ENCODE measurements around the gene TNFRSF13B. TPM values are rescaled to one million over a fixed set of nuclear protein-coding genes. Genes with fewer than 3 reads are reported as not detected.
A peak's percentile ranks its signal among the peaks of the same experiment; 100 is the strongest.

The TNFRSF13B gene
- total and polyA plus RNA-seq, 3 experiments from 2014 or later = not detected

- Histone ChIP-seq H3K4me1 (ENCODE audit: insufficient read depth, low read length) (peaks cover 17% of the 10 kb centered on the region), H3K36me3 (ENCODE audit: insufficient read depth, low read length) (no peaks in the 10 kb centered on the region), H3K9me3 (ENCODE audit: low read length) (no peaks in the 10 kb centered on the region), H3K27ac (ENCODE audit: low read depth, low read length) (no peak overlapping the region), H3K4me3 (ENCODE audit: low read length) (no peak overlapping the region), H3K27me3 (ENCODE audit: insufficient read depth, low read length, poor library complexity, severe bottlenecking) (no peaks in the 10 kb centered on the region)
- ChIA-PET CTCF (no interaction called here), POLR2A (interaction anchor here (0.5 kb wide), 1 partner anchor 351 kb away, joined by 7 read pairs; no protein-coding TSS in a partner anchor)
- Mint-ChIP-seq H3K27me3 (peaks cover 14 to 29% of the 10 kb centered on the region in 2 donors), H3K27ac (no peak overlapping the region), H3K4me3 (no peak overlapping the region), H3K36me3 (no peaks in the 10 kb centered on the region), H3K9me3 (no peaks in the 10 kb centered on the region), H3K4me1 (no peaks in the 10 kb centered on the region)
- DNase-seq = peak in 1 of 5 donors; percentile 44
These were observed 56.0 kb downstream of the TNFRSF13B start for GRCh38 chr17:16915752-16916556.

- POLR2A ChIA-PET = no interaction called here
- Mint-ChIP-seq H3K27me3 (peaks cover 21 to 47% of the 10 kb centered on the region in 2 donors), H3K4me1 (no peaks in the 10 kb centered on the region), H3K27ac (no peak overlapping the region), H3K9me3 (no peaks in the 10 kb centered on the region), H3K36me3 (no peaks in the 10 kb centered on the region), H3K4me3 (no peak overlapping the region)
- Histone ChIP-seq H3K36me3 (ENCODE audit: insufficient read depth, low read length) (no peaks in the 10 kb centered on the region), H3K9me3 (ENCODE audit: low read length) (no peaks in the 10 kb centered on the region), H3K4me1 (ENCODE audit: insufficient read depth, low read length) (peaks cover 23% of the 10 kb centered on the region), H3K27me3 (ENCODE audit: insufficient read depth, low read length, poor library complexity, severe bottlenecking) (no peaks in the 10 kb centered on the region), H3K4me3 (ENCODE audit: low read length) (no peak overlapping the region), H3K27ac (ENCODE audit: low read depth, low read length) (no peak overlapping the region)
- CTCF ChIA-PET = no interaction called here
- DNase-seq = no peak
These were observed 58.5 kb downstream of the TNFRSF13B start for GRCh38 chr17:16913463-16913862.

- no peak overlapping the region for H3K27ac Mint-ChIP-seq
- Histone ChIP-seq H3K27me3 (ENCODE audit: insufficient read depth, low read length, poor library complexity, severe bottlenecking) (no peaks in the 10 kb centered on the region), H3K4me3 (ENCODE audit: low read length) (no peak overlapping the region), H3K27ac (ENCODE audit: low read depth, low read length) (no peak overlapping the region), H3K36me3 (ENCODE audit: insufficient read depth, low read length) (no peaks in the 10 kb centered on the region), H3K4me1 (ENCODE audit: insufficient read depth, low read length) (peaks cover 23% of the 10 kb centered on the region), H3K9me3 (ENCODE audit: low read length) (no peaks in the 10 kb centered on the region)
- no peaks in the 10 kb centered on the region for H3K9me3 Mint-ChIP-seq
- no peaks in the 10 kb centered on the region for H3K36me3 Mint-ChIP-seq
- ChIA-PET CTCF (no interaction called here), POLR2A (no interaction called here)
- H3K4me1 Mint-ChIP-seq = no peaks in the 10 kb centered on the region
- peaks cover 21 to 55% of the 10 kb centered on the region in 2 donors for H3K27me3 Mint-ChIP-seq
- DNase-seq = no peak
- H3K4me3 Mint-ChIP-seq = no peak overlapping the region
These were observed 59.6 kb downstream of the TNFRSF13B start for GRCh38 chr17:16912021-16912962.

GRCh38 chr17:16911141-16911937 is 60.6 kb downstream of the TNFRSF13B start:
- Histone ChIP-seq H3K4me1 (ENCODE audit: insufficient read depth, low read length) (peaks cover 28% of the 10 kb centered on the region), H3K36me3 (ENCODE audit: insufficient read depth, low read length) (no peaks in the 10 kb centered on the region), H3K4me3 (ENCODE audit: low read length) (no peak overlapping the region), H3K27me3 (ENCODE audit: insufficient read depth, low read length, poor library complexity, severe bottlenecking) (no peaks in the 10 kb centered on the region), H3K27ac (ENCODE audit: low read depth, low read length) (no peak overlapping the region), H3K9me3 (ENCODE audit: low read length) (no peaks in the 10 kb centered on the region)
- CTCF ChIA-PET = no interaction called here
- Mint-ChIP-seq H3K27ac (no peak overlapping the region), H3K27me3 (peaks cover 21 to 63% of the 10 kb centered on the region in 2 donors), H3K4me3 (no peak overlapping the region), H3K4me1 (peaks cover 0 to 5% (median 0%) of the 10 kb centered on the region in 3 donors), H3K9me3 (no peaks in the 10 kb centered on the region), H3K36me3 (no peaks in the 10 kb centered on the region)
- peak in 1 of 5 donors; percentile 33 for DNase-seq
- POLR2A ChIA-PET = no interaction called here

DNA sequence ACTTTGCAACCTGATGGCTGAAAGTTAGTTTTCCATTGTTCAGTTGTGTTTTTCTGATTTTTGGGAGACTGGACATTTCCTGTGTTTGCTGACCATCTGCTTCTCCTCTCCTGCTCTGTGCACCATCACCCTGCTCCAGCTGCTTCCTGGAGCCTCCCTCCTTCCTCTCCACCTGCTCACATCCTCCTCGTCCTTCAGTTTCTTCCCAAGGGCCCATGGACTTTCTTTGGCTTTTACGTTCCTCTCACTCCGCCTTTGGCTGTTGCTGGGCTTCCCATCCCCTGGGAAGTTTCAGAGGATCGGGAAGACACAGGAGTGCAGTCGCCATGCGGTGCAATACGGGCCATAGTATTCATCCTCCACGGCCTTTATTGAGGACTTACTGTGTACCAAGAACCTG is 61.6 kb downstream of the TNFRSF13B start:
- H3K4me3 Mint-ChIP-seq = no peak overlapping the region
- no peaks in the 10 kb centered on the region for H3K36me3 ChIP-seq (ENCODE audit: insufficient read depth, low read length)
- H3K4me1 ChIP-seq (ENCODE audit: insufficient read depth, low read length) = peaks cover 28% of the 10 kb centered on the region
- CTCF ChIA-PET = no interaction called here
- peaks cover 19 to 66% of the 10 kb centered on the region in 2 donors for H3K27me3 Mint-ChIP-seq
- H3K27ac Mint-ChIP-seq = no peak overlapping the region
- H3K4me1 Mint-ChIP-seq = peaks cover 0 to 5% (median 0%) of the 10 kb centered on the region in 3 donors
- no peaks in the 10 kb centered on the region for H3K27me3 ChIP-seq (ENCODE audit: insufficient read depth, low read length, poor library complexity, severe bottlenecking)
- no peak overlapping the region for H3K4me3 ChIP-seq (ENCODE audit: low read length)
- DNase-seq = no peak
- H3K9me3 ChIP-seq (ENCODE audit: low read length) = no peaks in the 10 kb centered on the region
- no peak overlapping the region for H3K27ac ChIP-seq (ENCODE audit: low read depth, low read length)
- POLR2A ChIA-PET = no interaction called here
- no peaks in the 10 kb centered on the region for H3K36me3 Mint-ChIP-seq
- H3K9me3 Mint-ChIP-seq = no peaks in the 10 kb centered on the region

GRCh38 chr17:16909472-16910246 is 62.3 kb downstream of the TNFRSF13B start:
- POLR2A ChIA-PET = no interaction called here

GRCh38 chr17:16908273-16908672 is 63.6 kb downstream of the TNFRSF13B start:
- Mint-ChIP-seq H3K4me3 (no peak overlapping the region), H3K9me3 (peaks cover 0 to 1% (median 0%) of the 10 kb centered on the region in 5 donors), H3K4me1 (peaks cover 0 to 5% (median 0%) of the 10 kb centered on the region in 3 donors), H3K36me3 (no peaks in the 10 kb centered on the region), H3K27me3 (peaks cover 26 to 72% of the 10 kb centered on the region in 2 donors), H3K27ac (no peak overlapping the region)
- H3K36me3 ChIP-seq (ENCODE audit: insufficient read depth, low read length) = no peaks in the 10 kb centered on the region
- H3K4me3 ChIP-seq (ENCODE audit: low read length) = no peak overlapping the region
- no peaks in the 10 kb centered on the region for H3K27me3 ChIP-seq (ENCODE audit: insufficient read depth, low read length, poor library complexity, severe bottlenecking)
- ChIA-PET POLR2A (no interaction called here), CTCF (no interaction called here)
- H3K27ac ChIP-seq (ENCODE audit: low read depth, low read length) = no peak overlapping the region
- no peaks in the 10 kb centered on the region for H3K9me3 ChIP-seq (ENCODE audit: low read length)
- DNase-seq = no peak
- peaks cover 28% of the 10 kb centered on the region for H3K4me1 ChIP-seq (ENCODE audit: insufficient read depth, low read length)

More at GRCh38 chr17:16909472-16910246, 62.3 kb downstream of the TNFRSF13B start:
- Histone ChIP-seq H3K4me1 (ENCODE audit: insufficient read depth, low read length) (peaks cover 28% of the 10 kb centered on the region), H3K27me3 (ENCODE audit: insufficient read depth, low read length, poor library complexity, severe bottlenecking) (no peaks in the 10 kb centered on the region), H3K9me3 (ENCODE audit: low read length) (no peaks in the 10 kb centered on the region), H3K36me3 (ENCODE audit: insufficient read depth, low read length) (no peaks in the 10 kb centered on the region), H3K4me3 (ENCODE audit: low read length) (no peak overlapping the region), H3K27ac (ENCODE audit: low read depth, low read length) (no peak overlapping the region)
- no peak overlapping the region for H3K4me3 Mint-ChIP-seq
- H3K9me3 Mint-ChIP-seq = no peaks in the 10 kb centered on the region
- DNase-seq = no peak
- H3K27ac Mint-ChIP-seq = peak overlapping the region in 1 of 8 donors; percentile 4
- H3K4me1 Mint-ChIP-seq = peaks cover 0 to 5% (median 0%) of the 10 kb centered on the region in 3 donors
- H3K27me3 Mint-ChIP-seq = peaks cover 21 to 69% of the 10 kb centered on the region in 2 donors
- CTCF ChIA-PET = no interaction called here
- H3K36me3 Mint-ChIP-seq = no peaks in the 10 kb centered on the region

Measured in CD8-positive, alpha-beta memory T cell (primary cell).